Heart left ventricle (tissue), 16 donors: ENCODE data around the gene CLDN7. TPM values are rescaled to one million over a fixed set of nuclear protein-coding genes. Genes with fewer than 3 reads are reported as not detected.

ENCODE experiments used
- ATAC-seq, 4 donors: fragments of 200-7000 bp; cut with Tn5 transposase; one replicate each; pipeline ENCODE4 v1.9.1; 2020 to 2022; ENCODE audit warnings: moderate library complexity in 4 of 4, mild to moderate bottlenecking in 3 of 4, moderate number of reproducible peaks in 1 of 4
- DNase-seq, 5 donors: peaks; one replicate each; pipeline ENCODE4 v3.0.0-alpha.2; 2020
- H3K27ac ChIP-seq, 12 donors: fragments of 200-600 bp; sonication (generic) in 4 of 12; one replicate each; pipeline versions ENCODE4 v1.5.0 to v1.8.0; 2016 to 2022; ENCODE audit warnings: mild to moderate bottlenecking in 2 of 12
- H3K27me3 ChIP-seq, 9 donors: fragments of 200-600 bp; sonication (generic) in 2 of 9; one replicate each; pipeline versions ENCODE4 v1.5.1 to v1.8.0; 2016 to 2022; ENCODE audit warnings: mild to moderate bottlenecking in 3 of 9
- H3K36me3 ChIP-seq, 9 donors: fragments of 200-600 bp; sonication (generic) in 2 of 9; one replicate each; pipeline versions ENCODE4 v1.5.0 to v1.8.0; 2018 to 2022; ENCODE audit warnings: mild to moderate bottlenecking in 2 of 9
- H3K4me1 ChIP-seq, 12 donors: fragments of 200-600 bp; sonication (generic) in 4 of 12; one replicate each; pipeline versions ENCODE4 v1.5.0 to v1.8.0; 2016 to 2022; ENCODE audit warnings: mild to moderate bottlenecking in 3 of 12
- H3K4me3 ChIP-seq, 12 donors: fragments of 200-600 bp; sonication (generic) in 4 of 12; one replicate each; pipeline versions ENCODE4 v1.5.0 to v1.8.0; 2017 to 2022; ENCODE audit warnings: mild to moderate bottlenecking in 9 of 12, moderate library complexity in 4 of 12
- H3K9me3 ChIP-seq, 12 donors: fragments of 200-600 bp; sonication (generic) in 4 of 12; one replicate each; pipeline versions ENCODE4 v1.5.0 to v1.8.0; 2016 to 2022; ENCODE audit warnings: mild to moderate bottlenecking in 1 of 12
- POLR2A ChIP-seq, 2 donors: fragments of 450-650 bp; IDR thresholded peaks; one replicate each; pipeline ENCODE4 v1.6.1; 2017; ENCODE audit warnings: antibody characterized with exemption in 2 of 2, mild to moderate bottlenecking in 2 of 2, moderate library complexity in 2 of 2
- WGBS, 4 donors: extraction: QIAGEN DNeasy Blood & Tissue Kit in 2 of 4; methylation state at CpG; one replicate each; pipeline versions ENCODE4 v1.1.5 to v1.1.7; 2013 to 2018; 5-methylcytosine and 5-hydroxymethylcytosine counted together
- intact Hi-C, 10 donors: fragments of 100-400 bp; cut with DNase I; formaldehyde crosslinking; loops; one replicate each; pipeline versions ENCODE4 v1.11.1 to v1.14.2; 2022
- polyA plus RNA-seq, 2 donors: library from polyadenylated mRNA; stranded (reverse); fragments of 200-250 nt; gene quantifications; one replicate each; pipeline ENCODE4 v1.2.3, GENCODE V29; 2013
- total RNA-seq, 9 donors: library from RNA; depleted of rRNA in 2 of 9; stranded (reverse); fragments of >200 nt in 2 of 9; fragmentation: NEBNext Ultra II Directional in 3 of 9; extraction: Animal tissue kit (Norgen Biotek cat#: 25700) in 3 of 9; gene quantifications; one replicate each; pipeline versions ENCODE4 v1.1.0 to v1.2.4, GENCODE V29; 2016 to 2023
- TF ChIP-seq, protein P1 (sequence below), 12 donors: fragments of 200-600 bp; sonication (generic) in 4 of 12; IDR thresholded peaks; one replicate each; pipeline versions ENCODE4 v1.5.0 to v1.8.0; 2018 to 2022; ENCODE audit warnings: antibody characterized with exemption in 12 of 12, mild to moderate bottlenecking in 5 of 12
- donor health status: ischemic (EF 13 %, LVEDD 7.1; RV severe dilation, severe dysfunction).
- donor health status: healthy with polysubstance abuse.
- donor health status: DM: no; HTN: yes; CAD: no.
- donor health status: DM: no; HTN: no; CAD: no.
- donor health status: ischemic (EF 25% LVEDD 6.9; RV normal size, moderate dysfunction).
- donor health status: ischemic (EF 25% LVEDD 5.7; RV mildly dilated, moderate dysfunction).
- donor health status: healthy.
- donor health status: DM: yes; HTN: yes; CAD: no.
- donor health status: ischemic (EF 35%, LVEDD 5.7; RV mildly dilated, moderate dysfunction).
- donor health status: nonischemic (EF 11% LVEDD 7.7; RV severe dilation, severe dysfunction).
- donor health status: DM: yes; HTN: yes; CAD: no.
- donor health status: PGD.
- donor health status: ischemic (EF 29% LVEDD 5.4; RV normal size, mild dysfunction).
- donor health status: nonischemic (EF 23%, LVEDD 6.1; RV moderate dilation, normal function).

CLDN7 gene
- total and polyA plus RNA-seq, 11 donors: 0.36 to 2.6 (median 1.3) TPM; not detected in 2

DNA sequence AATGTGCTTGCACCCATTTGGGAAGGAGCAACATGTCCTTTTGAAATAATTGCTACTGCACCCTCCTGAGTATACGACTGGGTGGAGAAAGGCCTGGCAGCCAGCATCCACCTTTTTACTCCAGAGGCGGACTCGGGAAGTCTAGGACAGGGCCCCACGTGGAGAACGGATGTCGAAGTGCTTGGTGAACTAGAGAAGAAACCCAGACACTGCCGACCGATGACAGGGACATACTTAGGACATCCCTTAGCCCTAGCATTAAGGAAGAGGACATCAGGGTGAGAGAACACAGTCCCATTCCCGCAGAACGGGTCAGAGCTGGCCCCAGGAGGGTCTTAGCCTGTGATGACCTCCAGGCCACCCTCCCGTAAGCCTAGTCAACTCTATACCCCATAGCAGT is 28.4 kb upstream of the CLDN7 start:
- TF ChIP-seq POLR2A (IDR thresholded peaks at IDR 0.05): no peak
- TF ChIP-seq, protein P1, sequence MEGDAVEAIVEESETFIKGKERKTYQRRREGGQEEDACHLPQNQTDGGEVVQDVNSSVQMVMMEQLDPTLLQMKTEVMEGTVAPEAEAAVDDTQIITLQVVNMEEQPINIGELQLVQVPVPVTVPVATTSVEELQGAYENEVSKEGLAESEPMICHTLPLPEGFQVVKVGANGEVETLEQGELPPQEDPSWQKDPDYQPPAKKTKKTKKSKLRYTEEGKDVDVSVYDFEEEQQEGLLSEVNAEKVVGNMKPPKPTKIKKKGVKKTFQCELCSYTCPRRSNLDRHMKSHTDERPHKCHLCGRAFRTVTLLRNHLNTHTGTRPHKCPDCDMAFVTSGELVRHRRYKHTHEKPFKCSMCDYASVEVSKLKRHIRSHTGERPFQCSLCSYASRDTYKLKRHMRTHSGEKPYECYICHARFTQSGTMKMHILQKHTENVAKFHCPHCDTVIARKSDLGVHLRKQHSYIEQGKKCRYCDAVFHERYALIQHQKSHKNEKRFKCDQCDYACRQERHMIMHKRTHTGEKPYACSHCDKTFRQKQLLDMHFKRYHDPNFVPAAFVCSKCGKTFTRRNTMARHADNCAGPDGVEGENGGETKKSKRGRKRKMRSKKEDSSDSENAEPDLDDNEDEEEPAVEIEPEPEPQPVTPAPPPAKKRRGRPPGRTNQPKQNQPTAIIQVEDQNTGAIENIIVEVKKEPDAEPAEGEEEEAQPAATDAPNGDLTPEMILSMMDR (IDR thresholded peaks at IDR 0.05): no peak
- ATAC-seq (peak in 2 of 4 donors; percentile 0 to 2), DNase-seq (peak in 1 of 5 donors; percentile 39)
- intact Hi-C loops: loop anchor here in 1 of 10 donors (10.0 kb wide), 1 partner anchor 246 kb away; the partner anchor contains the start of gene SLC16A11
- Histone ChIP-seq H3K27ac (peak overlapping the region in 9 of 12 donors; percentile 10 to 54 (median 46)), H3K36me3 (peaks cover 0 to 24% (median 3%) of the 10 kb centered on the region in 9 donors), H3K4me3 (no peak overlapping the region), H3K4me1 (peaks cover 2 to 58% (median 38%) of the 10 kb centered on the region in 12 donors), H3K9me3 (no peaks in the 10 kb centered on the region), H3K27me3 (peaks cover 0 to 52% (median 29%) of the 10 kb centered on the region in 9 donors)
- 31 to 54% (median 43%) methylated on average over 11 of the region's 11 CpGs for WGBS, 4 donors

DNA sequence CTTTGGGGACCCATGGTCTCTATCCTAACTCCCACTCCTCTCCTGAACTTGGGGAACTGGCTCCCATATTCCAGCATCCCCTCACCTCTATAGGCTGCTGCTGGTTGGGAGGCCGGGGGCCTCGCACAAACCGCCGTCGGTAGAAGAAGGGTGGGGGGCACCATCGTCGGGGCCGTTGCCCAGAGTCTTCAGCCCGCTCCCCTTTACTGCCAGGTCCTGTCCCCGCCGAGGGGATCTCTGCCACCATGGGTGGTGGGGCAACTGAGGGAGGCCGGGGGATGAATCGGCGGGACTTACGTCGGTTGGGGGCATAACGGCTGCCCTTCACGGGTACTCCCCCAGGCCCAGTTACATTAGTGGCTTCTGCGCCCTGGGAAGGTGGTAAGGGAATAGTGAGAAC is 27.9 kb upstream of the CLDN7 start:
- Histone ChIP-seq H3K36me3 (peaks cover 0 to 29% (median 6%) of the 10 kb centered on the region in 9 donors), H3K4me1 (peaks cover 2 to 53% (median 34%) of the 10 kb centered on the region in 12 donors), H3K27me3 (peaks cover 0 to 46% (median 26%) of the 10 kb centered on the region in 9 donors), H3K27ac (peak overlapping the region in 6 of 12 donors; percentile 5 to 54 (median 32)), H3K4me3 (no peak overlapping the region), H3K9me3 (no peaks in the 10 kb centered on the region)
- 87 to 91% (median 89%) methylated on average over 8 to 19 of the region's 19 CpGs for WGBS, 4 donors
- peak in 1 of 4 donors; percentile 0 for ATAC-seq
- intact Hi-C loops: loop anchor here in 1 of 10 donors (10.0 kb wide), 1 partner anchor 245 kb away; the partner anchor contains the start of gene SLC16A11
- DNase-seq: no peak
- TF ChIP-seq POLR2A (IDR thresholded peaks at IDR 0.05): no peak
- TF ChIP-seq, protein P1 (IDR thresholded peaks at IDR 0.05): no peak

DNA sequence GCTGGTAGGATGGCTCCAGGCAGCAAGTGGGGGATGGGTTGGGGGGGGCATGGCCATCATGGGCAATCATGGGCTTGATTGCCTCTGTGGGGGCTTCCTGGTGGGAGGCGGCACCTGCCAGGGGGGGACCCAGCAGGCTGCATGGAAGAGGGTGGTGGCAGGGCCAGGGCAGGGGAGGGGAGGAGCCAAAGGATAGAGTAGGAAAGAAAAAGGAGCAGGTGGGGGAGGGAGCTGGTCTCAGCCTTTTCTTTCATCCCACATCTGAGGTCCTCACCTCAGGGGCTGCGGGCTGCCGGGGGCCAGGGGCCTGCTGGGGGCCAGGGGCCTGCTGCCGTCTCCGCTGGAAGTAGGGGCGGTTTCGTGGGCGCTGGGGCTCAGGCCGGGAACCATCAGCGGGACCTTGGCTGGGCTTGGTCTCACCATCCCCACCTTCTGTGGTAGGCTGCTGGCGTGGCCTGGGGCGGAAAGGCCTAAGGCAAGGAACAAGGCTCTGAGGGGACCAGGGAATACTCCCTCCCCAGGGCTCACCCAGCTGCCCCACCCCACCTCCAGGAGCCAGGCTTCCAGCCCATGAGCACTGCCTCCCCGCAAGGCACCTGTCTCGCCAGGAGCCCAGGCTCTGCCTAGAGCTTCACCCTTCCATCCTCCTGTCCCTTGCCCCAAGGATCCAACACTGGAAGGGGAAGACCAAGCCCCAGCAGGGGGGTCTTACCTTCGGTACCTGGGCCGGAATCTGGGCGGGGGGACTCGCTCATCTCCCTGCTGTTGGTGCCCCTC is 27.2 kb upstream of the CLDN7 start:
- TF ChIP-seq POLR2A (IDR thresholded peaks at IDR 0.05): no peak
- TF ChIP-seq, protein P1 (IDR thresholded peaks at IDR 0.05): no peak
- intact Hi-C loops: loop anchor here in 3 of 10 donors (10.0 kb wide), 2 partner anchors 55 to 245 kb away; partner anchors contain the start of gene SLC16A11 (in 1 of the 3)
- H3K4me1 ChIP-seq: peaks cover 2 to 53% (median 29%) of the 10 kb centered on the region in 12 donors
- 54 to 74% (median 65%) methylated on average over 9 to 18 of the region's 18 CpGs for WGBS, 4 donors
- DNase-seq: peak in 1 of 5 donors; percentile 36
- H3K9me3 ChIP-seq: no peaks in the 10 kb centered on the region
- ATAC-seq: peak; percentile 7 to 29 (median 25)
- peaks cover 0 to 36% (median 12%) of the 10 kb centered on the region in 9 donors for H3K36me3 ChIP-seq
- H3K27ac ChIP-seq: peak overlapping the region in 6 of 12 donors; percentile 5 to 51 (median 32)
- H3K4me3 ChIP-seq: no peak overlapping the region
- H3K27me3 ChIP-seq: peaks cover 0 to 40% (median 23%) of the 10 kb centered on the region in 9 donors

DNA sequence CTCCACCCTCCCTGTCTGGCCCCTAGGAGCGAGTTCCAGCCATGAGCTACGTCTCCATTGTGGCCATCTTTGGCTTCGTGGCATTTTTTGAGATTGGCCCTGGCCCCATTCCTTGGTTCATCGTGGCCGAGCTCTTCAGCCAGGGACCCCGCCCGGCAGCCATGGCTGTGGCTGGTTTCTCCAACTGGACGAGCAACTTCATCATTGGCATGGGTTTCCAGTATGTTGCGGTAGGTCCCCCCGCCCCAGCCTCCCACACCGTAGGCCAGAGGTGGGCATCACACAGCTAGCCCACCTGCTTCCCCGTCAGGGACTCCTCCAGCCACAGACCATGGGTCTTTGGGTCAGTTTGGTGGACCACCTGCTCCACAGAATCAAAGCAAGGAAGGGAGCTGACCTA is 23.4 kb upstream of the CLDN7 start:
- no peak for ATAC-seq
- Histone ChIP-seq H3K27ac (peak overlapping the region in 1 of 12 donors; percentile 97), H3K4me3 (no peak overlapping the region), H3K36me3 (peaks cover 0 to 46% (median 13%) of the 10 kb centered on the region in 9 donors), H3K27me3 (peaks cover 0 to 30% (median 5%) of the 10 kb centered on the region in 9 donors), H3K9me3 (no peaks in the 10 kb centered on the region), H3K4me1 (peaks cover 4 to 48% (median 20%) of the 10 kb centered on the region in 12 donors)
- WGBS, 4 donors: 71 to 82% (median 77%) methylated on average over 4 to 12 of the region's 12 CpGs
- no peak for TF ChIP-seq POLR2A (IDR thresholded peaks at IDR 0.05)
- TF ChIP-seq, protein P1 (IDR thresholded peaks at IDR 0.05): no peak
- intact Hi-C loops: loop anchor here in 2 of 10 donors (10.0 kb wide), 1 partner anchor 59 kb away; no protein-coding TSS in a partner anchor
- DNase-seq: no peak
